SK-N-SH (cell line): ENCODE results near the gene SLC12A7. TPM values are rescaled to one million over a fixed set of nuclear protein-coding genes. Genes with fewer than 3 reads are reported as not detected.

Source experiments
- CTCF ChIA-PET: fragments of 300-600, 350-600 bp; formaldehyde crosslinking; extraction: SDS; loops from one replicate; lab custom pipeline; 2021; lab: Yijun Ruan, JAX
- POLR2A ChIA-PET: fragments of 350-600 bp; sonication (Branson Sonifier 250); formaldehyde crosslinking; extraction: SDS; loops from one replicate; lab custom pipeline; 2020; ENCODE audit warnings: antibody characterized with exemption, inconsistent platforms; lab: Yijun Ruan, JAX
- DNase-seq: peaks from one replicate; pipeline ENCODE4 v3.0.0; 2012
- H2AFZ ChIP-seq: fragments of 200-600 bp; sonication (generic); 2 replicates; pipeline ENCODE4 v1.8.1; 2016; ENCODE audit warnings: antibody characterized with exemption, mild to moderate bottlenecking, low read depth
- H3F3A ChIP-seq: fragments of 200-600 bp; sonication (generic); replicated peaks from 2 replicates; pipeline ENCODE3; 2016; ENCODE audit warnings: antibody characterized with exemption, mild to moderate bottlenecking; ENCODE audit not compliant: insufficient read depth
- H3K27ac ChIP-seq, 2 experiments: fragments of 200-500 bp in 1 of 2; fragments of 200-600 bp in 1 of 2; sonication (Bioruptor generic) in 1 of 2; sonication (generic), shearing (Covaris generic) in 1 of 2; 2 replicates each; pipeline versions ENCODE4 v1.5.1 to v1.6.1; 2014 to 2016; ENCODE audit warnings: low read depth in 2 of 2, inconsistent platforms in 1 of 2, low read length in 1 of 2, mild to moderate bottlenecking in 1 of 2, mixed read lengths in 1 of 2
- H3K27me3 ChIP-seq: fragments of 200-600 bp; sonication (generic), shearing (Covaris generic); 2 replicates; pipeline ENCODE4 v1.6.1; 2016; ENCODE audit warnings: mixed run types; ENCODE audit not compliant: insufficient read depth
- H3K36me3 ChIP-seq, 2 experiments: fragments of 200-500 bp in 1 of 2; fragments of 200-600 bp in 1 of 2; sonication (Bioruptor generic) in 1 of 2; sonication (generic) in 1 of 2; replicated peaks in 1 of 2; 2 replicates each; pipeline versions ENCODE3 to v1.5.1; 2014 to 2016; ENCODE audit warnings: low read length in 1 of 2, mild to moderate bottlenecking in 1 of 2; ENCODE audit not compliant: insufficient read depth in 2 of 2, control insufficient read depth in 1 of 2
- H3K4me1 ChIP-seq, 2 experiments: fragments of 200-500 bp in 1 of 2; fragments of 200-600 bp in 1 of 2; sonication (Bioruptor generic) in 1 of 2; sonication (generic), shearing (Covaris generic) in 1 of 2; 2 replicates each; pipeline versions ENCODE4 v1.5.1 to v1.6.1; 2014 to 2016; ENCODE audit warnings: low read depth in 1 of 2, low read length in 1 of 2, mixed run types in 1 of 2; ENCODE audit not compliant: insufficient read depth in 2 of 2, control insufficient read depth in 1 of 2
- H3K4me2 ChIP-seq: fragments of 200-600 bp; sonication (generic), shearing (Covaris generic); 2 replicates; pipeline ENCODE4 v1.6.1; 2017; ENCODE audit warnings: mixed run types
- H3K4me3 ChIP-seq, 2 experiments: fragments of 200-500 bp in 1 of 2; fragments of 200-600 bp in 1 of 2; sonication (Bioruptor generic) in 1 of 2; sonication (generic), shearing (Covaris generic) in 1 of 2; 2 replicates each; pipeline versions ENCODE4 v1.5.1 to v1.8.1; 2014 to 2016; ENCODE audit warnings: low read depth in 2 of 2, inconsistent platforms in 1 of 2, low read length in 1 of 2, mild to moderate bottlenecking in 1 of 2, mixed read lengths in 1 of 2, moderate library complexity in 1 of 2
- H3K79me2 ChIP-seq: fragments of 200-600 bp; sonication (generic); 2 replicates; pipeline ENCODE4 v1.8.1; 2017; ENCODE audit warnings: mild to moderate bottlenecking; ENCODE audit not compliant: insufficient read depth
- H3K9ac ChIP-seq: fragments of 200-600 bp; sonication (generic); 2 replicates; pipeline ENCODE4 v1.6.1; 2017; ENCODE audit warnings: mixed run types
- H3K9me2 ChIP-seq: fragments of 200-600 bp; sonication (generic); 2 replicates; pipeline ENCODE4 v1.6.1; 2017; ENCODE audit warnings: mixed run types
- H3K9me3 ChIP-seq: fragments of 200-600 bp; sonication (generic); 2 replicates; pipeline ENCODE4 v1.6.1; 2017; ENCODE audit warnings: mixed run types, mild to moderate bottlenecking, moderate library complexity
- H4K20me1 ChIP-seq: fragments of 200-600 bp; sonication (generic); 2 replicates; pipeline ENCODE4 v1.6.1; 2017; ENCODE audit warnings: mild to moderate bottlenecking, mixed run types; ENCODE audit not compliant: insufficient read depth
- CHD2 ChIP-seq: fragments of 150-350 bp; IDR thresholded peaks from 2 replicates; pipeline ENCODE4 v1.6.1; 2018; ENCODE audit warnings: low read length; ENCODE audit not compliant: partially characterized antibody
- CTCF ChIP-seq: fragments of 200-600 bp; sonication (generic); IDR thresholded peaks from 2 replicates; pipeline ENCODE4 v1.6.1; 2017; ENCODE audit warnings: antibody characterized with exemption, mild to moderate bottlenecking, moderate library complexity
- ELF1 ChIP-seq: IDR thresholded peaks from 2 replicates; pipeline ENCODE4 v1.4.0; 2012
- EP300 ChIP-seq, 2 experiments: IDR thresholded peaks; 2 replicates each; pipeline versions ENCODE4 v1.4.0 to v1.6.1; 2012; ENCODE audit warnings: borderline replicate concordance in 1 of 2, low read depth in 1 of 2, low read length in 1 of 2
- FOSL2 ChIP-seq: IDR thresholded peaks from 2 replicates; pipeline ENCODE4 v1.4.0; 2012; ENCODE audit warnings: low read depth, mild to moderate bottlenecking, moderate library complexity, borderline replicate concordance
- GABPA ChIP-seq: IDR thresholded peaks from 2 replicates; pipeline ENCODE4 v1.4.0; 2012; ENCODE audit warnings: low read depth, mild to moderate bottlenecking
- JUND ChIP-seq: IDR thresholded peaks from 2 replicates; pipeline ENCODE4 v1.4.0; 2012
- MXI1 ChIP-seq: IDR thresholded peaks from 2 replicates; pipeline ENCODE4 v1.6.1; 2012; ENCODE audit warnings: mild to moderate bottlenecking, low read depth, low read length, improper control_type of control experiment
- NFIC ChIP-seq: IDR thresholded peaks from 2 replicates; pipeline ENCODE4 v1.4.0; 2012; ENCODE audit warnings: borderline replicate concordance
- RAD21 ChIP-seq: IDR thresholded peaks from 2 replicates; pipeline ENCODE4 v1.6.1; 2012; ENCODE audit warnings: mild to moderate bottlenecking, low read length
- RCOR1 ChIP-seq: fragments of 150-350 bp; IDR thresholded peaks from 2 replicates; pipeline ENCODE4 v1.6.1; 2017; ENCODE audit warnings: antibody characterized with exemption, low read length
- RFX5 ChIP-seq: IDR thresholded peaks from 2 replicates; pipeline ENCODE4 v1.6.1; 2012; ENCODE audit warnings: mild to moderate bottlenecking, improper control_type of control experiment, low read length
- RXRA ChIP-seq: IDR thresholded peaks from 2 replicates; pipeline ENCODE4 v1.4.0; 2012; ENCODE audit warnings: low read depth, mild to moderate bottlenecking, borderline replicate concordance
- SMC3 ChIP-seq: IDR thresholded peaks from 2 replicates; pipeline ENCODE4 v1.6.1; 2012; ENCODE audit warnings: low read depth, low read length, improper control_type of control experiment
- WGBS: methylation state at CpG from one replicate; pipeline ENCODE4 v1.1.6; 2017; ENCODE audit warnings: low lambda C conversion rate; 5-methylcytosine and 5-hydroxymethylcytosine counted together
- polyA plus RNA-seq, 3 experiments: library from polyadenylated mRNA; depleted of rRNA; stranded (reverse); fragments of >200 nt; gene quantifications; 2 replicates each; pipeline ENCODE4 v1.2.3, GENCODE V29; 2012
- TF ChIP-seq, protein P1 (sequence below): IDR thresholded peaks from 2 replicates; pipeline ENCODE4 v1.4.0; 2012; ENCODE audit warnings: low read depth, borderline replicate concordance
- TF ChIP-seq, protein P2 (sequence below): fragments of 150-350 bp; IDR thresholded peaks from 2 replicates; pipeline ENCODE4 v1.6.1; 2017; ENCODE audit warnings: antibody characterized with exemption, low read length, low read depth, borderline replicate concordance

Gene SLC12A7
- polyA plus RNA-seq, 1 of the 3 experiments (the other 2 are of a cell fraction) = 2.6 TPM

DNA sequence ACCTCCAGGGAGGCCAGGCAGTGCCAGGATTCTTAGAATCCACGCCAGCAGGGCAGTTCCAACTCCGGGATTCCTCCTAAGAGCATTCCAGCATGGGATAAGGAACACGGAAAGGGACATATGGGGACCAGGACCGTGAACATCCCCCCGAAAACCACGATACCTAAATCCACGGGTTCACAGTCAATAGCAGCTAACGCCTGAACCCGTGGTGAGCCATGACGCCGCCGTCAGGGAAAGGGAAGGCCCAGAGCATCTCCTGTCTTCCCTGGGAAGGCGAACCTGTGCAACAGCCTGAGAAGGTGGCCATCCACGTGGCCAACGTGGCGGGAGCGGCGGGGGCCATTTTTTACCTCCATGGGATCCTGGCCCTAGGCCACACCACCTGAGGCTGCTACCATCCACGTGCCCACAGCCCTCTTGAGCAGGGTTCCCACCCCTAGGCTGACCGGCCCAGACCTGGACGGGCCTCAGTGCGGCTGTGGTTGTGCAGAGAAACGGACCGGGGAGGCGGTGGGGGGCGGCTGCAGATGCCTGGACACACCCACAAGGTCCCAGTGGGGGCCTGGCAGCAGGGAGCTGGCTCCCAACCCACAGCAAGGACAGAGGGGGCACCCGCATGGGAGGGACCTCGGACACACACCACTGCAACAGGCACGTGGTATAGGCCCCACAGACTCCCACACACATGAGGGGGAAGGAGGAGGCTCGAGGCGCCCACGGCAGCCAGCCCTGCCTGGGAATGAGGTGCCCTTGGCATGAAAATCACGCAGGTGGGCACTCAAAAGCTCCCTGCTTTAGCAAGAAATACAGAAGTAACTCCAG is 42.8 kb downstream of the SLC12A7 start:
- ChIA-PET CTCF (interaction anchor here (0.9 to 1.2 kb wide), 2 partner anchors 10 to 100 kb away, joined by 3 read pairs; no protein-coding TSS in a partner anchor), POLR2A (no interaction called here)
- no peak overlapping the region for H3K9ac ChIP-seq
- H3K9me3 ChIP-seq = no peaks in the 10 kb centered on the region
- H4K20me1 ChIP-seq = no peaks in the 10 kb centered on the region
- H3K36me3 ChIP-seq = no peaks in the 10 kb centered on the region
- H3K4me3 ChIP-seq = no peak overlapping the region
- no peaks in the 10 kb centered on the region for H3K9me2 ChIP-seq
- no peaks in the 10 kb centered on the region for H3F3A ChIP-seq
- H3K27ac ChIP-seq = no peak overlapping the region
- no peak overlapping the region for H2AFZ ChIP-seq
- H3K79me2 ChIP-seq = no peaks in the 10 kb centered on the region
- TF ChIP-seq, protein P1, sequence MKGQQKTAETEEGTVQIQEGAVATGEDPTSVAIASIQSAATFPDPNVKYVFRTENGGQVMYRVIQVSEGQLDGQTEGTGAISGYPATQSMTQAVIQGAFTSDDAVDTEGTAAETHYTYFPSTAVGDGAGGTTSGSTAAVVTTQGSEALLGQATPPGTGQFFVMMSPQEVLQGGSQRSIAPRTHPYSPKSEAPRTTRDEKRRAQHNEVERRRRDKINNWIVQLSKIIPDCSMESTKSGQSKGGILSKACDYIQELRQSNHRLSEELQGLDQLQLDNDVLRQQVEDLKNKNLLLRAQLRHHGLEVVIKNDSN = no peak
- no peak for TF ChIP-seq CHD2
- WGBS = 85% methylated on average over 28 of the region's 33 CpGs
- no peaks in the 10 kb centered on the region for H3K4me1 ChIP-seq
- no peak for DNase-seq
- no peak overlapping the region for H3K4me2 ChIP-seq
- H3K27me3 ChIP-seq = no peaks in the 10 kb centered on the region

DNA sequence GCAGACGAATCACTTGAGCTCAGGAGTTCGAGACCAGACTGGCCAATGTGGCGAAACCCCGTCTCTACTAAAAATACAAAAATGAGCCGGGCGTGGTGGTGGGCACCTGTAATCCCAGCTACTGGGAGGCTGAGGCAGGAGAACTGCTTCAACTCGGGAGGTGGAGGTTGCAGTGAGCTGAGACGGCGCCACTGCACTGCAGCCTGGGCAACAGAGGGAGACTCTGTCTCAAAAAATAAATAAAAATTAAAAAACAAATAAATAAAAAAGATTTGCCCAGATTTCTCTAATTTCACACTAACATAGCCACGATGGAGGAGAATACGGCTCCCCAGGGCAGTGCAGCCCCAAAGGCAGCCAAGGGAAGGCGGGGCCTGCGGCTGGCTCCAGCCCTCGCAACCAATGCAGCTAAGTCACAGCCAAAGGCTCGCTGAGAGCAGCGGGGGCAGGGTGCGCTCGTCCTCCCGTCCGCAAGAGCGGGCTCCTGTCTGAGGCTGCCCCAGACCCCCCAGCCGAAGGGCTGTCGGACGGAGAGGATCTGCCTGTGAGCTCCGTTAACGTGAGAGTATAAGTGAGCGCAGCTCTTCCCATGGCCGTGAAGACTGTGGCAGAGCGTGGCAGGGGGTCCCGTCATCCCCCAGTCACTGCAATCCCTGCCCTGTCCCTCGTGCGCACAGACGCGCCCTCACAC is 43.5 kb downstream of the SLC12A7 start:
- no peaks in the 10 kb centered on the region for H3K9me2 ChIP-seq
- H3K4me2 ChIP-seq = no peak overlapping the region

More for the DNA sequence above, 43.5 kb downstream of the SLC12A7 start:
- H3K9me3 ChIP-seq = no peaks in the 10 kb centered on the region
- no peak overlapping the region for H3K9ac ChIP-seq
- no peaks in the 10 kb centered on the region for H3K79me2 ChIP-seq
- TF ChIP-seq ELF1 (no peak), EP300 (IDR thresholded peaks at IDR 0.05; ENCODE audit: borderline replicate concordance in 1 of 2, low read depth in 1 of 2, low read length in 1 of 2) (no peak), JUND (no peak), RFX5 (no peak), NFIC (no peak), SMC3 (no peak), RCOR1 (no peak), CHD2 (no peak), MXI1 (no peak), RXRA (no peak), GABPA (no peak), FOSL2 (no peak), CTCF (no peak), RAD21 (no peak)
- TF ChIP-seq, protein P1 = no peak
- TF ChIP-seq, protein P2, sequence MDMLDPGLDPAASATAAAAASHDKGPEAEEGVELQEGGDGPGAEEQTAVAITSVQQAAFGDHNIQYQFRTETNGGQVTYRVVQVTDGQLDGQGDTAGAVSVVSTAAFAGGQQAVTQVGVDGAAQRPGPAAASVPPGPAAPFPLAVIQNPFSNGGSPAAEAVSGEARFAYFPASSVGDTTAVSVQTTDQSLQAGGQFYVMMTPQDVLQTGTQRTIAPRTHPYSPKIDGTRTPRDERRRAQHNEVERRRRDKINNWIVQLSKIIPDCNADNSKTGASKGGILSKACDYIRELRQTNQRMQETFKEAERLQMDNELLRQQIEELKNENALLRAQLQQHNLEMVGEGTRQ = no peak
- ChIA-PET POLR2A (no interaction called here), CTCF (interaction anchor here (0.9 to 1.2 kb wide), 2 partner anchors 11 to 59 kb away, joined by 3 read pairs; partner anchors contain the start of gene NKD2)
- no peaks in the 10 kb centered on the region for H3F3A ChIP-seq
- H3K36me3 ChIP-seq = no peaks in the 10 kb centered on the region
- H2AFZ ChIP-seq = no peak overlapping the region
- WGBS = 87% methylated on average over 26 of the region's 34 CpGs
- no peaks in the 10 kb centered on the region for H4K20me1 ChIP-seq
- H3K4me3 ChIP-seq = no peak overlapping the region
- no peaks in the 10 kb centered on the region for H3K4me1 ChIP-seq
- DNase-seq = no peak
- no peak overlapping the region for H3K27ac ChIP-seq
- no peaks in the 10 kb centered on the region for H3K27me3 ChIP-seq
